Activated CD8-positive, alpha-beta memory T cell treated with anti-CD3 and anti-CD28 coated beads for 36 hours (primary cell): ENCODE data around the gene CDC42EP4. TPM values are rescaled to one million over a fixed set of nuclear protein-coding genes. Genes with fewer than 3 reads are reported as not detected.

ENCODE experiments used
- CTCF ChIA-PET: fragments of 350-600 bp; sonication (Branson Sonifier 250); formaldehyde crosslinking; loops from one replicate; lab custom pipeline; 2021; ENCODE audit warnings: antibody characterized with exemption; lab: Charles Lee
- POLR2A ChIA-PET: fragments of 350-600 bp; sonication (Branson Sonifier 250); formaldehyde crosslinking; loops from one replicate; lab custom pipeline; 2021; ENCODE audit warnings: antibody characterized with exemption; lab: Charles Lee
- total RNA-seq, 2 experiments: library from RNA; stranded (reverse); gene quantifications; one replicate each; pipeline ENCODE4 v1.2.3, GENCODE V29; 2021

The CDC42EP4 gene
- total RNA-seq, 2 experiments from 2014 or later: 0.34 to 0.53 TPM

DNA sequence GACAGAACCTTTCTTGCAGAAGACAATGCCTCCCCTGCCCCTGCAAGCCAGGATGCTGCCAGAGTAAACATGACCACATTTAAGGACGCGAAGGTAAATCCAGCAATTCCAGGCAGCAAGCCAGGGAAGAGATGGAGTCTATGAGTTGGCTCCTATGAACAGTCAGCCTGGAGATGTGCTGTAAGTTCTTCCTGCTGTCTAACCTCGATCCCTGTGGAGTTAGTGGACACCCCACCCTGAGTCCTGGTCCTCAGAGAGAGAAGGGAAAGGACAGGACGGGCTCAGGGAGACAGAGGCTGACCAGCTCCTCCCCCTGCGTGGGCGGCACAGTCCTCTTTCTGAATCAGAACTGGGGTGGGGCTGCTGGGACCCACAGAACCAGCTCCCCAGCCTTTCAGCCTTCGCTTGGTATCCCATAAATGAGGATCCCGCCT is 24.9 kb downstream of the CDC42EP4 start:
- ChIA-PET POLR2A (no interaction called here), CTCF (no interaction called here)

DNA sequence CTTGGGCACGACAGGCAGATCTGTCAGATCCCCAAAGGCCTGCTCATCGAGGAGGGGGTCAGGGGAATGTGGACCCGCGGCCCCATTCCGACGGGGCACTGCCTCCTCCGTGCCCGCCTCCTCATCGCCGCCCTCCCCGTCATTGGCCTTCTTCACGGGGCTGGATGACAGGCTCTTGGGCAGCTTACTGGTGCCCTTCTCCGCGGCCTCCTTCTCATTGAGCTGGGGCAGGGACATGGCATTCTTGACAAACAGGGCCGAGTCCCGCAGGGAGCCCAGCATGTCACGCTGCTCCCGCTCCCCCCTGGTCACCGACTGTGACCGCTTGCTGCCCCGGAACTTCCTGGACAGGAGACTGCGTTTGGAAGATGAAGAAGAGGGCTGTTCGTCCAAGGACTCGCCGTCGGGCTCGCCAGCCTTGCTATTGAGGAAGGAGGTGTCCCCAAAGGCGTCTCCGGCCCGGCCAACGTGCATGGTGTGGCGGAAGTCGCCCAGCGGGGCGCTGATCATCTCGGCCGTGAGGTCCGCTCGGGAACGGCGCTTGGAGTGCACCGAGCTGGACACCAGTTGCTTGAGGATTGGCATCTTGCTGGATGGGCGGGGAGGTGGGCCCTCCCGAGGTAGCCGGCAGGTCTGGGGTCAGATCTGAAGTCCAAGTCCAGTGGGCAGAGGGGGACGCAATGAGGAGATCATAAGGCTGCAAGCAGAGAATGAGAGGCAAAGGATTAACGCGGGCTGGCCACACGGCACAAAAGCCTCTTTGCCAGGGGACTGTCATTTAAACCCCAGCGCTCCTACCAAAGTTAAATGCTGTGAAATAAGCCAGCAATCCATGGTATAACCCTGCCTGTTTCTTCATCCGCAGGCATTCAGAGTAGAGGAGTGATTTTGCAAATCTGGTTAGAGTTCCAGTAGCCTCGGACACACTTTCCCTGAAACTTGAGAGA is 25.6 kb downstream of the CDC42EP4 start:
- ChIA-PET POLR2A (no interaction called here), CTCF (no interaction called here)

DNA sequence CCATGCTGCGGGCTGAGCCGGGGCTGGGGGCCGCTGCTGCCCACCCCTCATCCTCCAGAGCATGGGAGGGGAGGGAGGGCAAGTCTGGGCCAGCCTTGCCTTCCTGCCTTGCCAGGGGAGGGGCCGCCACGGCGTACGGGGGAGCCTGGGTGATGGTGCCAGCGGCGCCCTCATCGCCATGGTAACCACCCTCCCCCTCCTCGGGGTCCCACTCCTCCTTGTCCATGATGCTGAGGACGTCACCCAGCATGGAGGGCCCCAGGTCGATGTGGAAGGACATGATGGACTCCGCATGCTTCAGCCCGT is 26.2 kb downstream of the CDC42EP4 start:
- ChIA-PET POLR2A (no interaction called here), CTCF (no interaction called here)

DNA sequence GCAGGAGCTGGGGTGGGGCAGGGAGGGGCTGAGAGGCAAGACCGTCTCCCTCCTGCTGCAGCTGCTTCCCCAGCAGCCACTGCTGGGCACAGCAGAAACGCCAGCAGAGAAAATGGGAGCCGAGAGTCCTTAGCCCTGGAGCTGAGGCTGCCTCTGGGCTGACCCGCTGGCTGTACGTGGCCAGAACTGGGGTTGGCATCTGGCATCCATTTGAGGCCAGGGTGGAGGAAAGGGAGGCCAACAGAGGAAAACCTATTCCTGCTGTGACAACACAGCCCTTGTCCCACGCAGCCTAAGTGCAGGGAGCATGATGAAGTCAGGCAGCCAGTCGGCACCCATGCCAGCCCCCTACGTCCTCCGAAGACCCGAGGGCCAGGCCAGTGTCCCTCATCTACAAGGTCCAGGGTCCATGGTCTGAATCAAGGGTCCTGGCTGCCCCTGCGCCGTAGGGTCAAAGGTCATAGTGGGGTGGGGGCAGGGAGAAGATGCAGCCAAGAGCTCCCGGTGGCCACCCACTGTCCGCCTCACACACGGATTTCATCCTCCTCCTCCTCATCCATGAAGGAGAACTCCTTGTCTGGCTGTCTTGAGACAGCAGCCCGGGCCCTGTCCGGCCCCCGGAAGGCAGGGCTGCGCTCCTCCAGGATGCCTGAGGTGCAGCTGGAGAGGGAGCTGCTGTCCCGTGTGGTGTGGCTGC is 26.7 kb downstream of the CDC42EP4 start:
- CTCF ChIA-PET: no interaction called here
- POLR2A ChIA-PET: no interaction called here

DNA sequence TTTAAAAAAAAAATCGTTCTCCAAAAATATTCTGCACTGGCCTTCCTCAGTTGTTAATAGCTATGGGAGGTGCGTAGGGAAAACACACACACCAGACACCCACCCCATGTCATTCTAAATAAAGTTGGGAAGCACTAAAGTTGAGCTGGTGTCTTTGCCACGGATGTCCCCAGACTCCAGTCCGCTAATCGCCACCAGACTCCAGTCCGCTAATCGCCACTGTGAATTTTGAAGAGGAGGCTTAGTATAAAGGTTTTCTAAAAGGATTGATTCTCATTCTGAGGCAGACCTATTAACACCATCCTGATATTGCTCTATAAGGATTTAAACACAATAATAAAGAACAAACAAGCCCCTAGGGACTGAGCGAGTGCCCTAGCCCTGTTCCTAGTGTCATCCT is 27.4 kb downstream of the CDC42EP4 start:
- CTCF ChIA-PET: no interaction called here
- POLR2A ChIA-PET: no interaction called here

DNA sequence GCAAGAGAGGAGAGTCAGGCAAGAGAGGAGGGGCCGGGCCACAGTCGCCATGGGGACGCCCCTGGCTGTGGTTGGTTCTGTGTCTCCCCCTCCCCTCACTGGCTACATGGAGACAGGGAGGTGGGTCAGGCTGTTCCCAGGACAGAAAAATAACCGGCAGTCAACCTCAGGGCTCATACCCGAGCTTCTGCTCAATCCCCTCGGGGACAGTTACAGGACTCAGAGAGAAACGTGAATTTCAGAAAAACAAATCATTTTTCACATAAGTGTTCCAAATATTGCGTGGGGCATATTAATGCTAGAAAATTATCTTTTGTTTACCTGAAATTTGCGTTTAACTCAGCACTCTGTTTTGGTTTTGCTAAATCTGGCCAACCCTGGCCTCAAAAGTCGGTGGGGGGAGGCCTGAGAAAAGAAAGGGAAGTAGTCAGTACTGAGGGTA is 27.9 kb downstream of the CDC42EP4 start:
- CTCF ChIA-PET: no interaction called here
- POLR2A ChIA-PET: no interaction called here

DNA sequence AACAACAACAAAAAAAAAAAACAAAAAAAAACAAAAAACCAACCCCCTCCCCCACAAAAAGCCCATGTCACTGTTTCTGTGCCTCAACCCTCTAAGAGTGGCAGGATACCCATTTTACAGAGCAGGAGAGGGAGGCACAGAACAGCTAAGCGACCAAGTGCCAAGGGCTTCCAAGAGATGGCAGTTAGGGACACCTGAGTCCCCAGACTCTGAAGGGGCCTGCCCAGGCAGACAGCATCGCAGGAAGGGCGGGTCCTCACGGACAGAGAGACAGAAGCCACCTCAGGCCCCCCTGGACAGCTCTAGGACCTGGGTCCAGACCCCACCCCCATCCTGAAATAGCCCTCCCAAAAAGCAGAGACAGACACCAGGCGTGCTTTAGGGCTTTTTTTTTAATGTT is 28.6 kb downstream of the CDC42EP4 start:
- ChIA-PET POLR2A (interaction anchor here (0.7 kb wide), 2 partner anchors 246 to 558 kb away, joined by 4 to 9 read pairs; no protein-coding TSS in a partner anchor), CTCF (no interaction called here)

DNA sequence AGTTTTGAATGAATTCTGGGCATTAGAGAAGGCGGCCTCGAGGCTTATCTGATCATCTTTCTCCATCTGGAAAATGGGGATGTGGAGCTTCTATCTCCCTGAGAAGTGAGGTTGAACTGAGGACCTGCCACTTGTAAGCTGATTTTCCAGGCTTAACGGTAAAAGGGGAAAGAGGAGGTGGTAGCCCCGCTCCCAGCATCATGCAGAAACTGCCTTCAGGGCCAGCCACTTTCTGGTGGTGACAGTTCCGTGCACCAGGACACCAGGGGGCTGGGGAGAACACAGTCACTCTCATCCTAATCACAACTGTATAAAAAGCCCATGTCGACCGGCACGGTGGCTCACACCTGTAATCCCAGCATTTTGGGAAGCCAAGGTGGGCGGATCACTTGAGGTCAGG is 29.2 kb downstream of the CDC42EP4 start:
- CTCF ChIA-PET: no interaction called here

DNA sequence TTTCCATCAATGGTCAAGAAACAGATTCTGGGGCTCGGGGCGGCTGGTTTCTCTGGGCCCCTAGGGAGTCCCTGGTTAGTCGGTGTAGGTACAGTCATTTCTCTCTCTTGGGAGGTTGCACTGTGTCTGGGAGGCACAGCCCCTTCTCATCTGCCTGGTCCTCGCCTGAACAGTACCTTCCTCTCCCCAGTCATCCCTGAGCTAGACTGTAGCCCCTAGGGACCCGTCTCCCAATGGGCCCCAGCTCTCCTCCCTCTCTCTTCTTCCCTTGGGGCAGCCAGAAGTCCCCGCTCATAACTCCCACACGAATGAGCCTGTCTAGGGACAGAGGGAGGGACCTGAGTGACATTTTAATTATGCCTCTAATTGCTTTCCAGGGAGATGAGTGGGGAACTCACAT is 29.9 kb downstream of the CDC42EP4 start:
- ChIA-PET CTCF (interaction anchor here (0.6 kb wide), 1 partner anchor 18 kb away, joined by 3 read pairs; no protein-coding TSS in a partner anchor), POLR2A (no interaction called here)

More for the DNA sequence above, 29.2 kb downstream of the CDC42EP4 start:
- POLR2A ChIA-PET: interaction anchor here (0.7 kb wide), 2 partner anchors 247 to 557 kb away, joined by 4 to 9 read pairs; no protein-coding TSS in a partner anchor

DNA sequence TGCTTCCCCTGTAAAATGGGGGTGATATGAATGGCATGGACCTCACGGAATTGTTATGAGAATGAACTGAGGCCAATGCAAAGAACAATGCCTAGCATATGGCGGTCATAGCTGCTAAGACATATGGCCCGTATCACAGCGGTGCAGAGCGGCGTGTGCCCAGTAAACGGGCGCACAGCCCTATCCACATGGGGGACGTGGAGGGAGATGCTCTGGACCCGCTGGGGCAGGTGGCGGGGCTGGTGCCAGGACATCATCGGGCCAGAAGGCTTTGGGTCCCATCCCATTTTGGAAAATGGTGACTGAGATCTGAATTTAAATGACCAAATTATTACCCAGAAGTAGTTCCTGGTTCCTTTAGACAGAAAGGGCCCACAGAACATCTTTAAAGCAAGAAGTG is 31.6 kb downstream of the CDC42EP4 start:
- ChIA-PET POLR2A (no interaction called here), CTCF (interaction anchor here (1.2 kb wide), 1 partner anchor 11 kb away, joined by 3 read pairs; no protein-coding TSS in a partner anchor)

DNA sequence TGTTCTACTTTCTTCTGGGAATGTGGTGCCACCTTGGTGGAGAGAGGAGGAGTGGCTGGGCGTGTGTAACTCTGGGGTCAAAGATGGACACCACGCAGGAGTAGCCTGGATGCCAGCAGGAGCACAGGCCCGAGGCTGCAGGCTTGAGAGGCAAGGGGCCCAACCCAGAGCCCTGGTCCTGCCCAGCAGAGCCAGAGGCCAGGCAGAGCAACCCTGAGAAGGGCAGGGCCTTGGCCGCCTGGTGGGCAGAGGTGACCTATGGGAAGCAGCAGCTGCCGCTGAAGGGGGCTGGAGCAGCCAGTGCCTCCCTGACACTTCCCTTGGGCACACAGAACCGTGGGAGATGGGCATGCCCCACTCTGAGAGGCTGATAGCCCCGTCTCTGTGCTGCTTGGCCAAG is 32.1 kb downstream of the CDC42EP4 start:
- ChIA-PET POLR2A (no interaction called here), CTCF (no interaction called here)

DNA sequence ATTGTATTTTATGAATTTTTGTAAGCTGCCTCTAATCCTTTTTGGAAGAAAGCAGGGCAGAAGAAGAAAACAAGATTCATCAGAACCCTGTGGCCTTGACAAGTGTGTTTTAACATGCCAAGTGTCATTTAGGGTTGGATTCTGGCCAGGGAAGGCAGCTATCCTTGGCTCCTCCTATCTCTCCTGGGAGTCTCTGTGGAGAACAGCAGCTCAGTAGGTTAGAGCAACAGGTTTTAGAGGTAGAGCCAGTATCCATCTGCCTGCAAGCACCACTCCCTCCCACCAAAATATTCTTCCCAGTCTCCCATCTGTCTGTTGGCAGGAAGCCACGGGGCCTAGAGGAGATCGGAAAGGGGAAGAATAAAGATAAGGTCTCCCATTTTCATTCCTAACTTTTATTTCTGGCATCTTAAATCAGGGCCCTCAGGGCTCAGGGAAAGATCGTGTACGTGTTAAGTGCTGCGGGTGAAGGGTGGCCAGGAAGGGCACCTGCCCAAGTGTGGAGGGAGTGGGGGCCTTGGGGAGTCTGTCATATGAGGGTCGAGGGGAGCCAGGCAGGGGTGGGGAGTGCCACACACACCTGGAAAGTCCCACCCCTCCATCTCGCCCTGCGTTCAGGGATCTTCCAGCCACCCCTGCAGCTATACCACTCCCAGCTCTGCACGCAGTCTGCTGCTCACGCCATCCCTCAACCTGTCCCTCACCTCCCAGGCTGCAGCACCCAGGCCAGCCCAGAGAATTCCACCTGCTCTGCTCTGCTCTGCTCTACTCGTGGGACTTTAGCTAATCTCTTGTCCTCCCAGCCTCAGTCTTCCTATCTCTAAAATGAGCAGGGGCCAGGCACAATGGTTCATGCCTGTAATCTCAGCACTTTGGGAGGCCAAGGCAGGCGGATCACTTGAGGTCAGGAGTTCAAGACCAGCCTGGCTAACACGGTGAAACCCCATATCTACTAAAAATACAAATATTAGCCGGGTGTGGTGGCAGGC is 33.0 kb downstream of the CDC42EP4 start:
- ChIA-PET POLR2A (no interaction called here), CTCF (interaction anchor here (0.7 kb wide), 1 partner anchor 23 kb away, joined by 4 read pairs; no protein-coding TSS in a partner anchor)

DNA sequence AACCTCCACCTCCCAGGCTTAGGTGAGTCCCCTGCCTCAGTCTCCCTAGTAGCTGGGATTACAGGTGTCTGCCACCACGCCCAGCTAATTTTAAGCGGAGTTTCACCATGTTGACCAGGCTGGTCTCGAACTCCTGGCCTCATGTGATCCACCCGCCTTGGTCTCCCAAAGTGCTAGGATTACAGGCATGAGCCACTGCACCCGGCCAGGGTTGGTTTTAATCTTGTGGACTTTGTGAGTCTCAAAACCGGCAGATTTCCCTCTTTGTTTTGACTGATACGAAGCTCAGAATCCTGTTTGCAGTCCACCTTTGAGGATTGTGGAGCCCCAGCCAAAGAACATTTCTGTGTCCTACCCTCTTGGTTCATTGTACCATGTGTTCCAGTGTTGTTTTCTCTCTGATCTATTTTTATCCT is 33.7 kb downstream of the CDC42EP4 start:
- POLR2A ChIA-PET: no interaction called here
- CTCF ChIA-PET: interaction anchor here (0.7 kb wide), 1 partner anchor 23 kb away, joined by 4 read pairs; no protein-coding TSS in a partner anchor

DNA sequence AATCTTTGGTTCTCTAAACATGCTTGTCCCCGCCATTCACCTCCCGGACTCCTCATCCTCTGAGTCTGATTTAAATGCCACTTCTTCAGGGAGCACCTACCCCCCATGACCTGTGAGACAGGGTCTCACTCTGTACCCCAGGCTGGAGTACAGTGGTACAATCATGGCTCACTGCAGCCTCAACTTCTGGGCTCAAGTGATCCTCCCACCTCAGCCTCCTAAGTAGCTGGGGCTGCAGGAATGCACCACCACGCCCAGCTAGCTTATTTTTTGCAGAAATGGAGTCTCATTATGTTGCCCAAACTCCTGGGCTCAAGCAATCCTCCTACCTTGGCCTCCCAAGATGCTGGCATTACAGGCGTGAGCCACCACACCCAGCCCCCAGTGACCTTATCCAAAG is 37.3 kb downstream of the CDC42EP4 start:
- ChIA-PET CTCF (interaction anchor here (0.6 kb wide), 2 partner anchors 86 to 94 kb away, joined by 3 read pairs; no protein-coding TSS in a partner anchor), POLR2A (interaction anchor here (0.6 kb wide), 1 partner anchor 42 kb away, joined by 4 read pairs; no protein-coding TSS in a partner anchor)

DNA sequence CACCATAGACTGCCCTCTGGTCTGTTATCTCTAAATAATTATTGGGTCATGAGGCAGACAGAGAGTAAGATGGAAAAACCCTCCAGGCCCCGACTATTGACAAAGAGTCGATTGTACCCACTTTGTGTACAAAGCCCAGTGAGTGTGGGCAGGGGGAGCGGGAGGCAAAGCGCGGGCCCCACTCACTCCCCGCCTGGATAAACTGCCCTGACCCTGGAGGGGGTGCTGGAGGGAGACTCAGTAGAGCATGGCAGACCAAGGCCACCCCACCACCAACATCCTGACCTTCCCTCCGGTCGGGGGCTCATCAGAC is 38.9 kb downstream of the CDC42EP4 start:
- ChIA-PET POLR2A (no interaction called here), CTCF (no interaction called here)

DNA sequence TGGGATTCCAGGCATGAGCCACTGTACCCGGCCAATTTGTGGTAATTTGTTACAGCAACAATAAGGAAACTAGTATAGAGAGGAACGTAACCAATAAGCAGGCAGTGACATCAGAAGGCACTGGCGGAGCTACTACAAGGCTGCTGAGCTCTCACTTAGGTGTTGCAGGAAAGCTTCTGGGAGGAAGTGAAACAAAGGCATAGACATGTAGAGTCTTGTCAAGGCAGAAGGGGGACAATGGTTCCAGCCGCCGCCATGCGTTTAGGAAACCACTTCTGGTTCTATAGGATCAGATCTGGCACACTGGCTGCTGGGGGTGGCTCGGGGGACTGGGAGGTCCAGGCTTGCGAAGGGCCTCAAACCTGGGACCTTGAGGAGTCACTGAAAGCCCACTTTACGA is 40.7 kb downstream of the CDC42EP4 start:
- POLR2A ChIA-PET: no interaction called here
- CTCF ChIA-PET: interaction anchor here (1.0 kb wide), 1 partner anchor 16 kb away, joined by 3 read pairs; no protein-coding TSS in a partner anchor

DNA sequence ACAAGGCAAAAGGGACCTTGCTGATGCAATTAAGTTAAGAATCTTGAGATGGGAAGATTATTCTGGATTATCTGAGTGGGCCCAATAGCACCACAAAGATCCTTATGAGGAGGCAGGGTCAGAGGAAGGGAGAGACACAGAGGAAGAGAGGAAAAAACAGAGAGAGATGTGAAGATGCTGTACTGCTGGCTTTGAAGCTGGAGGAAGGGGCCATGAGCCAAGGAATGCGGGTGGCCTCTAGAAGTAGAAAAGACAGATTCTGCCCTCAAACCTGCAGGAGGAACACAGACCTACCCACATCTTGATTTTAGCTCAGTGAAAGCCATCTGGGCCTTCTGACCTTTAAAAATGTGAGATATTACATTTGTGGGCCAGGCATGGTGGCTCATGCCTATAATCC is 42.0 kb downstream of the CDC42EP4 start:
- ChIA-PET CTCF (interaction anchor here (0.9 kb wide), 1 partner anchor 13 kb away, joined by 3 read pairs; no protein-coding TSS in a partner anchor), POLR2A (no interaction called here)

DNA sequence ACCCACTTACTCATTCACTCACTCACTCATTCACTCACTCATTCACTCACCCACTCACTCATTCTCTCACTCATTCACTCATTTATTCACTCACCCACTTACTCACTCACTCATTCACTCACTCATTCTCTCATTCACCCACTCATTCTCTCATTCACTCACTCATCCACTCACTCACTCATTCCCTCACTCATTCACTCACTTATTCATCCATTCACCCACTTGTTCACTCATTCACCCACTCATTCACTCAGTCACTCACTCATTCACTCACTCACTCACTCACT is 42.5 kb downstream of the CDC42EP4 start:
- CTCF ChIA-PET: no interaction called here
- POLR2A ChIA-PET: no interaction called here
